Measurements from ENCODE around the gene NR2C2. TPM values are rescaled to one million over a fixed set of nuclear protein-coding genes. Genes with fewer than 3 reads are reported as not detected.

The NR2C2 gene
- total RNA-seq, 1 experiment from 2014 or later, result 38.5 TPM

DNA sequence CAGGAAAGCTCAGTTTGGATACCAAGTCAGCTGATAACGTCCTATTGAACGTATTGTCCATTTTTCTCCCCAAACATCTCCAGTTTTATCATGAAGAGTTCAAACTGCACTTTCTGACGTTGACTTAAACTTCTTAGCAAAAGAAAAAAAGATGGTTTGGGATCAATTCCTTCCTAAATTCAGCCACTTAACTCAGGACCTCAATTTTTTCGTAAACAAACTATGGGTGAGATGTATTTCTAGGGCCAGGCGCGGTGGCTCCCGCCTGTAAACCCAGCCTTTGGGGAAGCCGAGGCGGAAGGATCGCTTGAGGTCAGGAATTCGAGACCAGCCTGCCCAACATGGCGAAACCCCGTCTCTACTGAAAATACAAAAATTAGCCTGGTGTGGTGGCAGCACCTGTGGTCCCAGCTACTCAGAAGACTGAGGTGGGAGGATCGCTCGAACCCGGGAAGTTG lies 118.2 kb downstream of the NR2C2 start:
- Histone ChIP-seq H3K79me2 (ENCODE audit: insufficient read depth, low read length) (peaks cover 12% of the 10 kb centered on the region; the same call in 1 of the 2 replicates), H3T11ph (ENCODE audit: low read length) (no peak overlapping the region), H2BK12ac (ENCODE audit: insufficient read length, low read depth, low read length) (no peak overlapping the region), H2BK15ac (ENCODE audit: low read depth, low read length) (no peak overlapping the region), H3K23ac (ENCODE audit: insufficient read length, low read depth, low read length) (no peak overlapping the region), H2AK5ac (ENCODE audit: insufficient read length, low read length) (no peak overlapping the region), H3K4me2 (ENCODE audit: insufficient read depth, insufficient read length, low read length) (peak overlapping the region; percentile 95), H3K27ac (ENCODE audit: insufficient read length, low read depth, low read length) (no peak overlapping the region), H4K20me1 (ENCODE audit: control insufficient read depth, insufficient read depth, insufficient read length) (no peaks in the 10 kb centered on the region), H4K91ac (ENCODE audit: insufficient read length, low read depth, low read length) (no peak overlapping the region), H3K18ac (ENCODE audit: insufficient read length, low read depth, low read length) (no peak overlapping the region), H2BK20ac (ENCODE audit: low read depth, low read length, poor library complexity, severe bottlenecking) (no peak overlapping the region), H3K14ac (ENCODE audit: insufficient read depth, low read length) (no peak overlapping the region), H3K27me3 (ENCODE audit: insufficient read depth, low read length) (no peaks in the 10 kb centered on the region), H3K4ac (ENCODE audit: low read depth, low read length) (no peak overlapping the region), H3K23me2 (ENCODE audit: insufficient read length, low read depth, low read length, poor library complexity, severe bottlenecking) (peaks cover 7% of the 10 kb centered on the region), H3K9ac (ENCODE audit: extremely low read depth, insufficient read length, low read length) (no peak overlapping the region), H4K5ac (ENCODE audit: insufficient read length, low read depth, low read length) (no peak overlapping the region), H3K9me3 (ENCODE audit: control insufficient read depth, low read depth, low read length) (no peaks in the 10 kb centered on the region), H4K8ac (replicated peaks; ENCODE audit: insufficient read length, low read depth, low read length) (no peak overlapping the region), H2BK5ac (ENCODE audit: insufficient read length, low read length) (no peak overlapping the region), H3K56ac (ENCODE audit: insufficient read length, low read depth, low read length) (no peak overlapping the region), H3K79me1 (ENCODE audit: insufficient read depth, low read depth, low read length, poor library complexity, severe bottlenecking) (peaks cover 5% of the 10 kb centered on the region), H2AFZ (ENCODE audit: low read length) (peak overlapping the region; percentile 14), H2BK120ac (ENCODE audit: low read depth, low read length, poor library complexity, severe bottlenecking) (no peak overlapping the region), H3K4me1 (ENCODE audit: insufficient read depth, low read length) (peaks cover 6% of the 10 kb centered on the region; the same call in 1 of the 2 replicates)
- H3K4me3 Mint-ChIP-seq, result peak overlapping the region; percentile 97
- H3K4me1 Mint-ChIP-seq, result peaks cover 18% of the 10 kb centered on the region in 2 experiments
- DNase-seq, result no peak
- H3K27ac Mint-ChIP-seq, result no peak overlapping the region
- peaks cover 16 to 21% (median 19%) of the 10 kb centered on the region in 3 experiments for H3K36me3 Mint-ChIP-seq (ENCODE audit: insufficient read depth in 1 of 3, low read depth in 3 of 3)
- no CpG with 5 or more reads among the region's 16 CpGs for WGBS (ENCODE audit: extremely low coverage, insufficient read length, low lambda C conversion rate)
- H3K9me3 Mint-ChIP-seq, result peaks cover 0 to 3% of the 10 kb centered on the region in 2 experiments; a peak in 2 of 5 replicates
- no peak for TF ChIP-seq CTCF (conservative IDR thresholded peaks at IDR 0.05)
- peaks cover 3% of the 10 kb centered on the region; the same call in 1 of the 2 replicates for H3K27me3 Mint-ChIP-seq (ENCODE audit: low read depth)

Measured in H9 (cell line).